ENCODE measurements around the gene ADAM11.

ADAM11 gene

DNA sequence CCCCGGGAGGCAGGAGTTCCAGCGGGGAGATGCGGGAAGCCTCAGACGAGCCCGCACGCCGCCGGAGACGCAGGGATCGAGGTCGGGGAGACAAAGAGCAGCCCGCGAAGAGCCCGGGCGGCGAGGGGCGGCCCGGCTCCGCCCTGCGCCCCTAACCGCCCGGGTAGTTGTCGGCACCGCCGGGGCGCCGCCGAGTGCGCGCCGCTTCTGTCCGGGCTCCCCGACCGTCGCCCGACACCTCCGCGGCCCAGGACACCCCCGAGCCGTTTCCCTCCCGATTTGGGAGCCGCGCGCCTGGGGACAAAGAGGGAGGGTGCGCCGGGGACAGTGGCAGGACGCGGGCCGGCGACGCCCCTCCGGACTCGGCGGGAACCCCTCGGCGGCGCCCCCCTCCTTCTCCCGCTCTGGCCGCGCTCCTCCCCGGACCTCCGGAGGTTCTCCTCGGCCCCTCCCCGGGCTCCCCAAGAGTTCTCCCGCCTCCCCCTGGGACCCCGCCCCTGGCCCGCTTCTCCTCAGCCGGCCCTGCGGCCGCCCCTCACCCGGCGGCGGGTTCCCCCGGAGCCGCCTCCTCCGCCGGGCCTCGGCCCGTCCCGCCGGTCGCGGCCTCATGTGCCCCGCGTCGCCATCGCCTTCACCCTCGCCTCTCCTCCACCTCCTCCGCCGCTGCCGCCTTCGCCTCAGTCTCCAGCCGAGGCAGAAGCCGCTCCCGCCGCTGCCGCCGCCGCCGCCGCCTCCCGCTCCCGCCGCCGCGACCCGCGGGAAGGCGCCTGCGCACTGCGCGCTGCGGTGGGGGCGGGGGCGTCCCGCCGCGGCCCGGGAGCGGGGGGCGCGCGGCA is 71.0 kb downstream of the ADAM11 start, which contains the start of gene GJC1:
Gene GJC1 (minus strand): TSS at position 765 of the 836 bp plus-strand sequence. CDS start 24,470 bp downstream, outside the sequence.
- no peak for DNase-seq (ENCODE audit: low read depth in 1 of 2, low spot score in 1 of 2)

GRCh38 chr17:44830359-44831288 is 71.8 kb downstream of the ADAM11 start:
- no peak for DNase-seq (ENCODE audit: low read depth in 1 of 2, low spot score in 1 of 2)

GRCh38 chr17:44831371-44831770 is 72.6 kb downstream of the ADAM11 start:
- DNase-seq (ENCODE audit: low read depth in 1 of 2, low spot score in 1 of 2): no peak
